K562 (cell line): ENCODE results near the gene TRIP10. TPM values are rescaled to one million over a fixed set of nuclear protein-coding genes. Genes with fewer than 3 reads are reported as not detected.

Experiments
- ATAC-seq: fragments of 200-7000 bp; cut with Tn5 transposase; 3 replicates; pipeline ENCODE4 v1.9.1; 2020; ENCODE audit warnings: moderate library complexity
- BruUV-seq: library from RNA; stranded (reverse); fragments of 400-500 nt; replicated peaks from 2 replicates; lab custom pipeline; 2021; lab: Mats Ljungman, UMichigan
- CTCF ChIA-PET: fragments of 300-600 bp; formaldehyde crosslinking; extraction: SDS; loops from one replicate; lab custom pipeline; 2021; ENCODE audit warnings: low intra/inter-chr PET ratio; lab: Yijun Ruan, JAX
- POLR2A ChIA-PET: fragments of 300-600, 350-650 bp; sonication (Branson Sonifier 250); formaldehyde crosslinking; extraction: SDS; loops from one replicate; lab custom pipeline; 2021; ENCODE audit warnings: antibody characterized with exemption, inconsistent platforms; lab: Yijun Ruan, JAX
- DNase-seq, 4 experiments: peaks; one replicate each; pipeline versions ENCODE4 v3.0.0 to v3.0.0-alpha.2; 2011 to 2018; ENCODE audit warnings: low spot score in 3 of 4, mixed read lengths in 3 of 4; ENCODE audit errors: extremely low read depth in 1 of 4
- FAIRE-seq: peaks from 2 replicates; lab custom pipeline; 2011; peaks lifted over from hg19 to GRCh38; lab: Jason Lieb, UNC
- H2AFZ ChIP-seq: 2 replicates; pipeline ENCODE4 v1.6.0; 2011; ENCODE audit warnings: low read depth, low read length, control low read depth, inconsistent platforms
- H3K27ac ChIP-seq: fragments of 200-600 bp; 3 replicates; pipeline ENCODE4 v1.8.0; 2011; ENCODE audit warnings: low read depth, mild to moderate bottlenecking, control low read depth, inconsistent platforms, low read length, moderate library complexity, mixed read lengths; ENCODE audit errors: extremely low read depth
- H3K27me3 ChIP-seq, 2 experiments: fragments of 300-600 bp in 1 of 2; 2 replicates in 1 of 2; 3 replicates in 1 of 2; pipeline versions ENCODE4 v1.6.0 to v1.8.0; 2011; ENCODE audit warnings: inconsistent platforms in 2 of 2, low read length in 2 of 2, mild to moderate bottlenecking in 1 of 2, mixed read lengths in 1 of 2, moderate library complexity in 1 of 2; ENCODE audit not compliant: control insufficient read depth in 2 of 2, insufficient read depth in 2 of 2
- H3K36me3 ChIP-seq: fragments of 300-600 bp; 3 replicates; pipeline ENCODE4 v1.8.0; 2011; ENCODE audit warnings: mild to moderate bottlenecking, low read length, inconsistent platforms; ENCODE audit not compliant: control insufficient read depth, insufficient read depth
- H3K4me1 ChIP-seq, 2 experiments: fragments of 200-600 bp in 1 of 2; replicated peaks in 1 of 2; 2 replicates in 1 of 2; 3 replicates in 1 of 2; pipeline versions ENCODE4 v1.5.1 to v1.8.0; 2011; ENCODE audit warnings: inconsistent platforms in 2 of 2, low read length in 2 of 2, mild to moderate bottlenecking in 1 of 2, mixed read lengths in 1 of 2, moderate library complexity in 1 of 2; ENCODE audit not compliant: control insufficient read depth in 2 of 2, insufficient read depth in 2 of 2
- H3K4me2 ChIP-seq: 2 replicates; pipeline ENCODE4 v1.6.1; 2011; ENCODE audit warnings: low read length, control low read depth, inconsistent platforms, mixed read lengths; ENCODE audit not compliant: insufficient read depth
- H3K4me3 ChIP-seq: fragments of 200-600 bp; sonication (generic), shearing (Covaris generic); 2 replicates; pipeline ENCODE4 v1.5.1; 2016; ENCODE audit warnings: control low read depth, inconsistent platforms
- H3K79me2 ChIP-seq: fragments of 200-600 bp; 3 replicates; pipeline ENCODE4 v1.8.0; 2011; ENCODE audit warnings: low read length, inconsistent platforms; ENCODE audit not compliant: control insufficient read depth, insufficient read depth
- H3K9ac ChIP-seq, 2 experiments: 2 replicates each; pipeline versions ENCODE4 v1.6.0 to v1.6.1; 2011; ENCODE audit warnings: low read depth in 2 of 2, low read length in 2 of 2, control low read depth in 1 of 2, inconsistent platforms in 1 of 2, mild to moderate bottlenecking in 1 of 2, mixed read lengths in 1 of 2; ENCODE audit not compliant: insufficient read depth in 1 of 2
- H3K9me1 ChIP-seq: one replicate; pipeline ENCODE4 v1.6.0; 2011; ENCODE audit warnings: inconsistent platforms, mild to moderate bottlenecking, low read length, moderate library complexity; ENCODE audit not compliant: control insufficient read depth, insufficient read depth
- H3K9me3 ChIP-seq: replicated peaks from 2 replicates; pipeline ENCODE4 v1.5.1; 2011; ENCODE audit warnings: low read depth, low read length, inconsistent platforms; ENCODE audit not compliant: control insufficient read depth, insufficient read depth
- H4K20me1 ChIP-seq: replicated peaks from 2 replicates; pipeline ENCODE4 v1.6.1; 2011; ENCODE audit warnings: low read length, inconsistent platforms, mixed read lengths; ENCODE audit not compliant: control insufficient read depth, insufficient read depth
- DPF2 ChIP-seq: fragments of 450-650 bp; IDR thresholded peaks from 2 replicates; pipeline ENCODE4 v1.6.1; 2016
- FOS ChIP-seq: IDR thresholded peaks from 3 replicates; pipeline ENCODE4 v1.6.1; 2011; ENCODE audit not compliant: insufficient read length; ENCODE audit errors: extremely low read depth
- GMEB1 ChIP-seq: fragments of 250-450 bp; sonication (Bioruptor Pico); IDR thresholded peaks from 2 replicates; pipeline ENCODE4 v1.4.0; 2020; ENCODE audit warnings: mild to moderate bottlenecking
- HBP1 ChIP-seq: fragments of 450-650 bp; formaldehyde crosslinking; IDR thresholded peaks from 2 replicates; pipeline ENCODE4 v1.4.0; 2022; ENCODE audit warnings: missing genetic modification characterization
- HNRNPUL1 ChIP-seq: fragments of 200-400 bp; formaldehyde crosslinking; IDR thresholded peaks from 2 replicates; pipeline ENCODE4 v1.6.1; 2017; ENCODE audit warnings: low read length
- STAT5B ChIP-seq: fragments of 250-450 bp; sonication (Bioruptor Pico); IDR thresholded peaks from 2 replicates; pipeline ENCODE4 v1.8.0; 2021; ENCODE audit warnings: mild to moderate bottlenecking, inconsistent platforms
- TEAD1 ChIP-seq, 2 experiments: fragments of 450-650 bp in 1 of 2; sonication (generic) in 1 of 2; formaldehyde crosslinking; IDR thresholded peaks; 2 replicates each; pipeline versions ENCODE4 v1.4.0 to v1.8.0; 2020 to 2022; ENCODE audit warnings: mild to moderate bottlenecking in 2 of 2, missing genetic modification reagents in 1 of 2
- ZBED1 ChIP-seq: IDR thresholded peaks from 2 replicates; pipeline ENCODE4 v1.6.1; 2014
- ZBTB43 ChIP-seq: sonication (generic); formaldehyde crosslinking; IDR thresholded peaks from 2 replicates; pipeline ENCODE4 v1.8.0; 2023; ENCODE audit warnings: mild to moderate bottlenecking, missing genetic modification reagents
- ZNF449 ChIP-seq: fragments of 250-450 bp; sonication (Bioruptor Pico); IDR thresholded peaks from 2 replicates; pipeline ENCODE4 v1.8.0; 2022; ENCODE audit warnings: moderate library complexity, mild to moderate bottlenecking, inconsistent platforms
- WGBS: fragments of 100-300 bp; shearing (Covaris generic); methylation state at CpG from one replicate; pipeline ENCODE4 v1.1.6; 2016; ENCODE audit warnings: low coverage, mixed read lengths; ENCODE audit not compliant: insufficient coverage; ENCODE audit errors: missing lambda C conversion rate; 5-methylcytosine and 5-hydroxymethylcytosine counted together
- in situ Hi-C: fragments of 300-500 bp; cut with MboI; formaldehyde crosslinking; loops from 4 replicates; pipeline ENCODE4 v1.15.0; 2018; ENCODE audit warnings: inconsistent platforms, mixed read lengths
- intact Hi-C: fragments of 100-400 bp; cut with micrococcal nuclease; formaldehyde crosslinking; loops from 2 replicates; pipeline ENCODE4 v1.14.2; 2022
- polyA plus RNA-seq, 8 experiments: library from polyadenylated mRNA; depleted of rRNA in 4 of 8; stranded (reverse) in 5 of 8; unstranded in 3 of 8; fragments of >200 nt; fragmentation: Nextera tagmentation in 2 of 8; fragmentation: Illumina TruSeq in 1 of 8; extraction: Ambion mirVana in 2 of 8; extraction: Trizol in 1 of 8; gene quantifications; 2 replicates each; pipeline versions ENCODE4 v1.2.1 to v1.2.3, GENCODE V29; 2011 to 2014; ENCODE audit warnings: inconsistent platforms in 1 of 8, missing spikeins in 1 of 8
- total RNA-seq, 7 experiments: library from RNA; depleted of rRNA in 6 of 7; stranded (reverse); fragments of >200 nt in 6 of 7; fragmentation: Illumina TruSeq in 2 of 7; extraction: Trizol in 2 of 7; gene quantifications; 2 replicates each; pipeline versions ENCODE4 v1.2.1 to v1.2.3, GENCODE V29; 2011 to 2021; ENCODE audit warnings: low replicate concordance in 1 of 7

TRIP10 gene
- total and polyA plus RNA-seq, 9 of the 15 experiments (the other 6 are each of a cell fraction or from before 2014, with no cell fraction given) = 1.2 to 66.8 (median 36.1) TPM

GRCh38 chr19:6753178-6754031 is 13.9 kb downstream of the TRIP10 start:
- H2AFZ ChIP-seq = peak overlapping the region; percentile 90
- CTCF ChIA-PET = interaction anchor here (0.7 kb wide), 1 partner anchor 95 kb away, joined by 3 read pairs; no protein-coding TSS in a partner anchor
- no peak for TF ChIP-seq ZNF449 (CRISPR knock-in tag)
- no peak for TF ChIP-seq HNRNPUL1
- peak; percentile 58 for TF ChIP-seq DPF2
- TF ChIP-seq TEAD1 (CRISPR knock-in tag; IDR thresholded peaks at IDR 0.05) = peak; percentile 84 to 99
- no peak for TF ChIP-seq FOS
- TF ChIP-seq GMEB1 (CRISPR knock-in tag) = peak; percentile 45
- TF ChIP-seq ZBED1 = no peak
- no peak for TF ChIP-seq STAT5B (CRISPR knock-in tag)
- TF ChIP-seq HBP1 (CRISPR knock-in tag) = 0 out of 2 replicates have a peak, but pooled peaks have one; percentile 25
- peak; percentile 62 for TF ChIP-seq ZBTB43

More at GRCh38 chr19:6753178-6754031, 13.9 kb downstream of the TRIP10 start:
- H3K27me3 ChIP-seq = no peaks in the 10 kb centered on the region
- no peaks in the 10 kb centered on the region for H4K20me1 ChIP-seq
- intact Hi-C loops (loop anchor here (1.0 kb wide), 1 partner anchor 16 kb away; the partner anchor contains the start of gene GPR108), in situ Hi-C loops (no loop called here)
- POLR2A ChIA-PET = interaction anchor here (0.5 to 1.8 kb wide), 7 partner anchors 10 to 223 kb away, joined by 3 to 11 read pairs (median 3); partner anchors contain the start of genes SH2D3A and TNFSF9
- H3K9ac ChIP-seq = peak overlapping the region; percentile 58 to 87; a peak in 3 of 4 replicates
- peak overlapping the region; percentile 36 for H3K4me3 ChIP-seq
- no peaks in the 10 kb centered on the region for H3K9me3 ChIP-seq
- FAIRE-seq (peak; percentile 98), DNase-seq (peak; percentile 95 to 97 (median 96)), ATAC-seq (peak; percentile 96)
- H3K79me2 ChIP-seq = no peaks in the 10 kb centered on the region
- WGBS = 2% methylated on average over 42 of the region's 50 CpGs
- peaks cover 53% of the 10 kb centered on the region; the same call in 2 of the 3 replicates for H3K36me3 ChIP-seq
- H3K9me1 ChIP-seq = no peaks in the 10 kb centered on the region
- peak overlapping the region; percentile 74 for H3K4me2 ChIP-seq
- peaks cover 0 to 35% of the 10 kb centered on the region in 2 experiments; a peak in 3 of 5 replicates for H3K4me1 ChIP-seq
- H3K27ac ChIP-seq = peak overlapping the region; percentile 77
- BruUV-seq = no TSS peak
